Measurements from ENCODE around the gene PLCXD3. TPM values are rescaled to one million over a fixed set of nuclear protein-coding genes. Genes with fewer than 3 reads are reported as not detected.

The PLCXD3 gene
- total RNA-seq, 6 donors from 2014 or later = 1.0 to 2.9 (median 2.2) TPM

DNA sequence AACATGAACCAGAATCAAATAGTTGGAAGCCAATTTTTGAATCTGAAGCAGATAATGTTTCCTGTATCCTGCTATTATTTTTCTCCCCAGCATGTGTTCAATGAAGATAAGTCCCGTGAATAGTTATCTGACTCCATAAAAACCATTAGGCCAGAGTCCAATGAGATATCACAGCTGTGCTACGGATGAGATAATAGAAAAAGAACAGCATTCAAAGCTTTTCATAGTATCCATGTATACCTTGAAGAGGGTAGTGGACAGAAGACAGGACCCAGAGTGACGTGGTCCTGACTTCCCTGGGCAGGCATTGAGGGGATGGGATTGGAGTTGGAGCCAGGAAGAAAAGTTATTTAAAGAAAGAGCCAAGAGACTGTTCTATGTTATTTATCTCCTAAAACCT is 246.4 kb downstream of the PLCXD3 start:
- H3K27me3 ChIP-seq = no peaks in the 10 kb centered on the region
- DNase-seq = no peak
- 39 to 47% methylated on average over 3 of the region's 3 CpGs for WGBS, 2 donors
- TF ChIP-seq EP300 (IDR thresholded peaks at IDR 0.05) = peak in 2 of 4 donors; percentile 25 to 43
- TF ChIP-seq, protein P1, sequence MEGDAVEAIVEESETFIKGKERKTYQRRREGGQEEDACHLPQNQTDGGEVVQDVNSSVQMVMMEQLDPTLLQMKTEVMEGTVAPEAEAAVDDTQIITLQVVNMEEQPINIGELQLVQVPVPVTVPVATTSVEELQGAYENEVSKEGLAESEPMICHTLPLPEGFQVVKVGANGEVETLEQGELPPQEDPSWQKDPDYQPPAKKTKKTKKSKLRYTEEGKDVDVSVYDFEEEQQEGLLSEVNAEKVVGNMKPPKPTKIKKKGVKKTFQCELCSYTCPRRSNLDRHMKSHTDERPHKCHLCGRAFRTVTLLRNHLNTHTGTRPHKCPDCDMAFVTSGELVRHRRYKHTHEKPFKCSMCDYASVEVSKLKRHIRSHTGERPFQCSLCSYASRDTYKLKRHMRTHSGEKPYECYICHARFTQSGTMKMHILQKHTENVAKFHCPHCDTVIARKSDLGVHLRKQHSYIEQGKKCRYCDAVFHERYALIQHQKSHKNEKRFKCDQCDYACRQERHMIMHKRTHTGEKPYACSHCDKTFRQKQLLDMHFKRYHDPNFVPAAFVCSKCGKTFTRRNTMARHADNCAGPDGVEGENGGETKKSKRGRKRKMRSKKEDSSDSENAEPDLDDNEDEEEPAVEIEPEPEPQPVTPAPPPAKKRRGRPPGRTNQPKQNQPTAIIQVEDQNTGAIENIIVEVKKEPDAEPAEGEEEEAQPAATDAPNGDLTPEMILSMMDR (IDR thresholded peaks at IDR 0.05) = no peak
- no peak overlapping the region for H3K4me3 ChIP-seq
- H3K4me1 ChIP-seq = peaks cover 0 to 12% (median 0%) of the 10 kb centered on the region in 4 donors
- H3K36me3 ChIP-seq = no peaks in the 10 kb centered on the region
- no peak for ATAC-seq (ENCODE audit: low FRiP score in 2 of 2)
- no peaks in the 10 kb centered on the region for H3K9me3 ChIP-seq
- H3K27ac ChIP-seq = peak overlapping the region in 2 of 4 donors; percentile 48 to 54

DNA sequence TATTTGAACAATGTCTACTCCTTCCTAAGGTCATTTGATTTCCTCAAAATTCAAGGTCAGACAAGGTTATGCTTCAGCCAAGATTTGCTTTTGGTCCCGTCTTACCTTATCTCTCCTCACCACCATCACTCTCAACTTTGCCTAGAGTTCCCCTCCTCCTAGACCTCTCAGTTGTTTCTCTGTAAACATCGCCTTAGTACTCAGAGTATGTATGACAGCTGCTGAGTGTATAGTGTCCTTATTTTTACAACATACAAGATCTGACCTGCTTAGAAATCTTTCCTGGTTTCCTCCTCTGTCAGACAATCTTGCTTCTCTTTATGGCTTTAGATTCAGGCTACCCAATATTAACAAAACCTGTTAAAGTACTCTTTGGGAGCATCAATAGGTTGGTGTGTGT is 247.1 kb downstream of the PLCXD3 start:
- no peaks in the 10 kb centered on the region for H3K27me3 ChIP-seq
- no peak for DNase-seq
- no peaks in the 10 kb centered on the region for H3K9me3 ChIP-seq
- ATAC-seq (ENCODE audit: low FRiP score in 2 of 2) = no peak
- no peak overlapping the region for H3K4me3 ChIP-seq
- 65 to 67% methylated on average over 2 of the region's 2 CpGs for WGBS, 2 donors
- peak overlapping the region in 1 of 4 donors; percentile 20 for H3K27ac ChIP-seq
- TF ChIP-seq POLR2AphosphoS5 (IDR thresholded peaks at IDR 0.05) = no peak
- TF ChIP-seq, protein P1 (IDR thresholded peaks at IDR 0.05) = no peak
- TF ChIP-seq EP300 (IDR thresholded peaks at IDR 0.05) = no peak
- no peak for TF ChIP-seq POLR2A (IDR thresholded peaks at IDR 0.05)
- peaks cover 0 to 12% (median 0%) of the 10 kb centered on the region in 4 donors for H3K4me1 ChIP-seq
- H3K36me3 ChIP-seq = no peaks in the 10 kb centered on the region

Data from upper lobe of left lung (tissue), 6 donors.